ENCODE data around the gene ACTR1A.

ACTR1A gene

GRCh38 chr10:102517553-102517952 lies 15.0 kb upstream of the ACTR1A start:
- in situ Hi-C loops (cut with MboI; ENCODE audit: low sequenced_read_pairs, unreplicated experiment): no loop called here
- TF ChIP-seq, protein P1, sequence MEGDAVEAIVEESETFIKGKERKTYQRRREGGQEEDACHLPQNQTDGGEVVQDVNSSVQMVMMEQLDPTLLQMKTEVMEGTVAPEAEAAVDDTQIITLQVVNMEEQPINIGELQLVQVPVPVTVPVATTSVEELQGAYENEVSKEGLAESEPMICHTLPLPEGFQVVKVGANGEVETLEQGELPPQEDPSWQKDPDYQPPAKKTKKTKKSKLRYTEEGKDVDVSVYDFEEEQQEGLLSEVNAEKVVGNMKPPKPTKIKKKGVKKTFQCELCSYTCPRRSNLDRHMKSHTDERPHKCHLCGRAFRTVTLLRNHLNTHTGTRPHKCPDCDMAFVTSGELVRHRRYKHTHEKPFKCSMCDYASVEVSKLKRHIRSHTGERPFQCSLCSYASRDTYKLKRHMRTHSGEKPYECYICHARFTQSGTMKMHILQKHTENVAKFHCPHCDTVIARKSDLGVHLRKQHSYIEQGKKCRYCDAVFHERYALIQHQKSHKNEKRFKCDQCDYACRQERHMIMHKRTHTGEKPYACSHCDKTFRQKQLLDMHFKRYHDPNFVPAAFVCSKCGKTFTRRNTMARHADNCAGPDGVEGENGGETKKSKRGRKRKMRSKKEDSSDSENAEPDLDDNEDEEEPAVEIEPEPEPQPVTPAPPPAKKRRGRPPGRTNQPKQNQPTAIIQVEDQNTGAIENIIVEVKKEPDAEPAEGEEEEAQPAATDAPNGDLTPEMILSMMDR (IDR thresholded peaks at IDR 0.05; ENCODE audit: borderline replicate concordance, control extremely low read depth, extremely low read depth, insufficient read depth, missing control alignments): no peak
- DNase-seq (ENCODE audit: low spot score): no peak

DNA sequence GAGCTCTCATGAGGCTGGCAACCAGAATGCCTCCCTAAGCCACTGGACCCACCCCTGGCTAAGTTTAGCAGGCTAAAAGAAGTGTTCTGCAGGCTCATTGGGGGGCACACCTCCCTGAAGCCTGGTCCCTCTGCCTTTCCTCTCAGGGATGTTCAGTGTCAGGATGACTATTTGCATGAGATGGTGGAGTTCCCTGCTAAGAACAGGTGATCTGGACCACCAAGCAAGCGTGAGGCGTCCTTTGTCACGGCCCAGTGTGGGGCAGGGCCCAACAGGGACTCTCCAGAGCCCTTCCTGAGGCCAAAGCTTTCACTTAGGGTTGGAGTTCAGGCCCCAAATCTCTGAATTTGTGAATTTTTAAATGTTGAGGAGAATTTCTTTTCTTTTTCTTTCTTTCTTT lies 13.2 kb upstream of the ACTR1A start:
- no peak for DNase-seq (ENCODE audit: low spot score)
- TF ChIP-seq, protein P1 (IDR thresholded peaks at IDR 0.05; ENCODE audit: borderline replicate concordance, control extremely low read depth, extremely low read depth, insufficient read depth, missing control alignments): no peak
- in situ Hi-C loops (cut with MboI; ENCODE audit: low sequenced_read_pairs, unreplicated experiment): no loop called here

GRCh38 chr10:102514487-102515311 lies 12.2 kb upstream of the ACTR1A start:
- DNase-seq (ENCODE audit: low spot score): no peak
- TF ChIP-seq, protein P1 (IDR thresholded peaks at IDR 0.05; ENCODE audit: borderline replicate concordance, control extremely low read depth, extremely low read depth, insufficient read depth, missing control alignments): no peak
- in situ Hi-C loops (cut with MboI; ENCODE audit: low sequenced_read_pairs, unreplicated experiment): no loop called here

DNA sequence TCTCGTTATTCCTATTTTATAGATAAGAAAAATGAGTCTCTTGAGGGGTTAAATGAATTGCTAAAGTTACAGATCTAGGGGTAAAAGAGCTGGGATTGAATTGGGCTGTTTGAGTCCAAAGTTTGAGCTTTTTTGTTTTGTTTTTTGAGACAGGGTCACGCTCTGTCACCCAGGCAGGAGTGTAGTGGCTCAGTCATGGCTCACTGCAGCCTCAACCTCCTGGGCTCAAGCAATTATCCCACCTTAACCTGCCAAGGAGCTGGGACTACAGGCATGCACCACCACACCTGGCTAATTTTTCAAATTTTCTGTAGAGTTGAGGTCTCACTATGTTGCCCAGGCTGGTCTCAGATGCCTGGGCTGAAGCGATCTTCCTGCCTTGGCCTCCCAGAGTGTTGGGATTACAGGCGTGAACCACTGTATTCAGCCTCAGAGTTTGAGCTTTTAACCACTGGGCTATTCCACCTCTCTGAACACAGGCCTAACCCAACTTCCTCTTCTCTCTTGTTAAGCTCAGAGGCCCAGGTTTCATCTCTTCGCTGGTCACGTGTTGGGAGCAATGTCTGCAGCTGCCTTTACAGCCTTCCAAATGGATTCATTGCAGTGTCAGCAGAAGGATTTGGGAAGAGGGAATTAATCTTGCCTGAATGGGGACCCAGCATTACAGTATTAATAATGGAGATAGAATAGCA lies 9.2 kb upstream of the ACTR1A start:
- DNase-seq (ENCODE audit: low spot score): peak; percentile 69
- TF ChIP-seq, protein P1 (IDR thresholded peaks at IDR 0.05; ENCODE audit: borderline replicate concordance, control extremely low read depth, extremely low read depth, insufficient read depth, missing control alignments): no peak
- in situ Hi-C loops (cut with MboI; ENCODE audit: low sequenced_read_pairs, unreplicated experiment): no loop called here

- in situ Hi-C loops (cut with MboI; ENCODE audit: low sequenced_read_pairs, unreplicated experiment): no loop called here
- TF ChIP-seq, protein P1 (IDR thresholded peaks at IDR 0.05; ENCODE audit: borderline replicate concordance, control extremely low read depth, extremely low read depth, insufficient read depth, missing control alignments): no peak
- DNase-seq (ENCODE audit: low spot score): no peak
Measured at GRCh38 chr10:102509387-102509786, 6.9 kb upstream of the ACTR1A start.

DNA sequence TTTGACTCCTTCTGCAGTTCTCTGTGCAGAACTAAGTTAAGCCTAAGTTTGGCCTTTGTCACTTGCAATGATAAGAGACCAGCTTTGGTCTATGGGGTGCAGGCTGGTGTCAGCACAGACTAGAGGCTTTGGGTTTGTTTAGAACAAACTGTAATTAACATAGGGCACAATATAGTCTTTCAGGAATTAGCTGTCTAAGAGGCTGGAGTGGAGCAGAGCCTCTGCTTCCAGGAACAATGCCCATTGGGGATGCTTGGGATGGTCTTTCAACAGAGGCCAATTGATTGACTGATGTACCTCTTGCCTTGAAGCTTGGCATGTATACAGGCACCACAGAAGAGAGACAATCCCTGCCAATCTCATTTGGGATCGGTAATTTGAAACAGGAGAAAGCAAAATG lies 6.0 kb upstream of the ACTR1A start:
- TF ChIP-seq, protein P1 (IDR thresholded peaks at IDR 0.05; ENCODE audit: borderline replicate concordance, control extremely low read depth, extremely low read depth, insufficient read depth, missing control alignments): no peak
- in situ Hi-C loops (cut with MboI; ENCODE audit: low sequenced_read_pairs, unreplicated experiment): no loop called here
- DNase-seq (ENCODE audit: low spot score): no peak
